GM06990 (cell line): ENCODE data around the gene DPH1.

Experiments
- DNase-seq: peaks from one replicate; pipeline ENCODE4 v3.0.0-alpha.2; 2011; ENCODE audit not compliant: insufficient read length; ENCODE audit errors: extremely low read depth
- H3K27me3 ChIP-seq: replicated peaks from 2 replicates; pipeline ENCODE4 v1.6.0; 2011; ENCODE audit warnings: low read length; ENCODE audit not compliant: control insufficient read depth, insufficient read depth
- H3K36me3 ChIP-seq: 2 replicates; pipeline ENCODE4 v1.5.1; 2011; ENCODE audit warnings: low read length; ENCODE audit not compliant: control insufficient read depth, insufficient read depth
- H3K4me3 ChIP-seq: replicated peaks from 2 replicates; pipeline ENCODE4 v1.5.1; 2011; ENCODE audit warnings: low read depth, mild to moderate bottlenecking, control low read depth, low read length
- TF ChIP-seq, protein P1 (sequence below): IDR thresholded peaks from 2 replicates; pipeline ENCODE4 v1.5.1; 2011; ENCODE audit warnings: low read length, control low read depth, mild to moderate bottlenecking, inconsistent platforms; ENCODE audit not compliant: insufficient read depth, poor library complexity, severe bottlenecking

The DPH1 gene

DNA sequence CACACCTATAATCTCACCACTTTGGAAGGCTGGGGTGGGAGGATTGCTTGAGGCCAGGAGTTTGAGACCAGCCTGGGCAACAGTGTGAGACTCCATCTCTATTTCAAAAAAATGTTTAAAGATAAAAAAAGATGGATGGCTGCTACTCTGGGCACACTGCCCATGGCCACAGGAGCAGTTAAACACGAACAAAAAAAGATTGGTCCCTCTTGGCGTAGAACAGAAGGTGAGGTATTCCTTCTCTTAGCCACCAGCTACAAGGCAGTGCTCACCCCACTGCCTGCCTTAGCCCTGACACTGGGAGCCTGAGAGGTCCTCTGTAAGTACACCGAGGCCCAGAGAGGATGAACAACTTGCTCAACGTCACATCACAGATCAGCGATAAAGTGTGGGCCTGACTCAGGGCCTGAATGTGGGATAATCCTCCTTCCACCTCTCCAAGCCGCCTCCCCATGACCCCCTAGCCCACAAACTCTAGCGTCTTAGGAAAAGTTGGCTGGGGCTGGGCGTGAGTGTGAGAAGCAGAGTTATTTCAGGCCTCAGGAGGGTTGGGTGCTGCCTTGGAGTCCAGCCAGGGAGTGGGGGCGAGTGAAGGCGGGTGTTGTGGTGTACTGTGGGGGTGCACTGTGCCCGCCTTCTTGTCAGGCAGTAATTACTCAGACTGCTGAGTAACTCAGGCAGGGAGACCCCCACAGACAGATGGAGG, 2.3 kb upstream of the DPH1 start:
- TF ChIP-seq, protein P1, sequence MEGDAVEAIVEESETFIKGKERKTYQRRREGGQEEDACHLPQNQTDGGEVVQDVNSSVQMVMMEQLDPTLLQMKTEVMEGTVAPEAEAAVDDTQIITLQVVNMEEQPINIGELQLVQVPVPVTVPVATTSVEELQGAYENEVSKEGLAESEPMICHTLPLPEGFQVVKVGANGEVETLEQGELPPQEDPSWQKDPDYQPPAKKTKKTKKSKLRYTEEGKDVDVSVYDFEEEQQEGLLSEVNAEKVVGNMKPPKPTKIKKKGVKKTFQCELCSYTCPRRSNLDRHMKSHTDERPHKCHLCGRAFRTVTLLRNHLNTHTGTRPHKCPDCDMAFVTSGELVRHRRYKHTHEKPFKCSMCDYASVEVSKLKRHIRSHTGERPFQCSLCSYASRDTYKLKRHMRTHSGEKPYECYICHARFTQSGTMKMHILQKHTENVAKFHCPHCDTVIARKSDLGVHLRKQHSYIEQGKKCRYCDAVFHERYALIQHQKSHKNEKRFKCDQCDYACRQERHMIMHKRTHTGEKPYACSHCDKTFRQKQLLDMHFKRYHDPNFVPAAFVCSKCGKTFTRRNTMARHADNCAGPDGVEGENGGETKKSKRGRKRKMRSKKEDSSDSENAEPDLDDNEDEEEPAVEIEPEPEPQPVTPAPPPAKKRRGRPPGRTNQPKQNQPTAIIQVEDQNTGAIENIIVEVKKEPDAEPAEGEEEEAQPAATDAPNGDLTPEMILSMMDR, result no peak
- Histone ChIP-seq H3K27me3 (peaks cover 4% of the 10 kb centered on the region), H3K4me3 (no peak overlapping the region), H3K36me3 (no peaks in the 10 kb centered on the region)
- DNase-seq, result no peak

DNA sequence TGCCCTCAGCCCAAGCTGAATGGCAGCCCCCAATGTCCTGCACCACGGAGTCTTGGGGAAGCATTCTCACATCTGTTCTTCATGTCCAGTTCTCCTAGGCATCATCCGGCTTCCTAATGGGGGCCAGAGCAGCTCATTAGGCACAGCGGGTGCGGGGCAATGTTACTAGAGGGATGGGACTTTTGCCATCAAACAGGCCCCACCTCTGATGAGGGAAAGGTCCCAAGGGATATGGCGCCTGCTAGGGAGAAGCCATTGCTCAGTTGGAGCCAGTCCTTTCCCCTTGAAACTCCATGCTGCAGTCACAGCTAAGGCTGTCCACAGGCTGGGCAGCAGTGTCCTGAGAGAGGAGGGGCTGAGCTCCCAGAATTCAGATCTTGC, 1.7 kb upstream of the DPH1 start:
- Histone ChIP-seq H3K4me3 (no peak overlapping the region), H3K27me3 (peaks cover 4% of the 10 kb centered on the region), H3K36me3 (no peaks in the 10 kb centered on the region)
- DNase-seq, result no peak
- TF ChIP-seq, protein P1, result no peak

GRCh38 chr17:2028737-2029136, 1.2 kb upstream of the DPH1 start:
- H3K27me3 ChIP-seq, result peaks cover 4% of the 10 kb centered on the region
- TF ChIP-seq, protein P1, result no peak
- no peak for DNase-seq
- no peaks in the 10 kb centered on the region for H3K36me3 ChIP-seq
- H3K4me3 ChIP-seq, result no peak overlapping the region

- H3K4me3 ChIP-seq, result peak overlapping the region; percentile 96
- H3K27me3 ChIP-seq, result peaks cover 4% of the 10 kb centered on the region
- TF ChIP-seq, protein P1, result peak; percentile 71
- DNase-seq, result peak; percentile 78
- peaks cover 3% of the 10 kb centered on the region; the same call in 1 of the 2 replicates for H3K36me3 ChIP-seq
Observed at GRCh38 chr17:2030779-2031163, 818 bp downstream of the DPH1 start.

DNA sequence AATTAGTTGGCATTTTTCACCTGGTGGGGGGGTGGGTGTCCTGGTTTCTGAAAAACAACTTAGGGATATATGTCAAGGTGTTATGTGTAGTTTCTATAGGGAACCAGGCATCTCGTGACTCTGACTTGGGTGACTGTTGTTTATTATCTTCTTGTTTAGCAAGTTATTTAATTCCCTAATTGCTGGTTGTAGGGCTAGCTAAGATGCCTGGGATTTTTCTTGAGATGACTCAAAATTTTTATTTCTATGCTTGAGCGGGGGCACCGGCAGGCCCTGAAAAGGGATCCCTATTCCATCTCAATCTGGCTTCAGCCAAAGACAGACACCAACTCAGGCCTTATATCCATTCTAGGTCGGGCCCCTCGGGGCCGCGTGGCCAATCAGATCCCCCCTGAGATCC, 3.2 kb downstream of the DPH1 start:
- TF ChIP-seq, protein P1, result no peak
- no peak overlapping the region for H3K4me3 ChIP-seq
- H3K27me3 ChIP-seq, result peaks cover 2% of the 10 kb centered on the region; the same call in 1 of the 2 replicates
- DNase-seq, result no peak
- peaks cover 7% of the 10 kb centered on the region for H3K36me3 ChIP-seq

- peaks cover 7% of the 10 kb centered on the region for H3K36me3 ChIP-seq
Observed at GRCh38 chr17:2034157-2034556, 4.2 kb downstream of the DPH1 start.

More at GRCh38 chr17:2034157-2034556, 4.2 kb downstream of the DPH1 start:
- TF ChIP-seq, protein P1, result no peak
- no peak overlapping the region for H3K4me3 ChIP-seq
- no peak for DNase-seq
- H3K27me3 ChIP-seq, result no peaks in the 10 kb centered on the region
